ENCODE measurements around the gene SLC37A4.
A peak's percentile ranks its signal among the peaks of the same experiment; 100 is the strongest.
"Not testable (repeated sequence)": the region's sequence is repeated elsewhere in the genome, so short reads cannot be mapped to it uniquely, and the experiment has no call there.

Gene SLC37A4

GRCh38 chr11:119018074-119018938, 12.4 kb downstream of the SLC37A4 start, which contains the start of the genes RPS25 and TRAPPC4:
Gene RPS25 (minus strand): TSS chr11:119018343. CDS start chr11:119018284, 59 bp downstream.
Gene TRAPPC4 (plus strand): TSS chr11:119018766. CDS start chr11:119018796, 30 bp downstream.
- peak; percentile 91 for DNase-seq (ENCODE audit: low spot score)

GRCh38 chr11:119017377-119017776, 13.3 kb downstream of the SLC37A4 start:
- not testable (repeated sequence) for DNase-seq (ENCODE audit: low spot score)

GRCh38 chr11:119016216-119017009, 14.3 kb downstream of the SLC37A4 start:
- no peak for DNase-seq (ENCODE audit: low spot score)

- DNase-seq (ENCODE audit: low spot score): no peak
These were observed 15.5 kb downstream of the SLC37A4 start for GRCh38 chr11:119015054-119015611.

GRCh38 chr11:119014209-119014924, 16.3 kb downstream of the SLC37A4 start:
- DNase-seq (ENCODE audit: low spot score): no peak

- DNase-seq (ENCODE audit: low spot score): no peak
These were observed 18.0 kb downstream of the SLC37A4 start for GRCh38 chr11:119012629-119013170.

GRCh38 chr11:119011476-119012053, 19.1 kb downstream of the SLC37A4 start:
- no peak for DNase-seq (ENCODE audit: low spot score)

GRCh38 chr11:119006656-119007055, 24.0 kb downstream of the SLC37A4 start:
- DNase-seq (ENCODE audit: low spot score): no peak

- no peak for DNase-seq (ENCODE audit: low spot score)
These were observed 29.8 kb downstream of the SLC37A4 start for GRCh38 chr11:119000906-119001305.

GRCh38 chr11:118998822-118999221, 31.9 kb downstream of the SLC37A4 start:
- no peak for DNase-seq (ENCODE audit: low spot score)

GRCh38 chr11:118998388-118998717, 32.3 kb downstream of the SLC37A4 start:
- DNase-seq (ENCODE audit: low spot score): no peak

- peak; percentile 87 for DNase-seq (ENCODE audit: low spot score)
These were observed 32.9 kb downstream of the SLC37A4 start, which contains the start of gene CENATAC for GRCh38 chr11:118997627-118998387. Gene CENATAC (plus strand): TSS chr11:118998138. CDS start chr11:118998198, 60 bp downstream.

GRCh38 chr11:118996926-118997626, 33.6 kb downstream of the SLC37A4 start:
- no peak for DNase-seq (ENCODE audit: low spot score)

- DNase-seq (ENCODE audit: low spot score): not testable (repeated sequence)
These were observed 39.1 kb downstream of the SLC37A4 start for GRCh38 chr11:118991486-118992038.

GRCh38 chr11:118988280-118988679, 42.4 kb downstream of the SLC37A4 start:
- no peak for DNase-seq (ENCODE audit: low spot score)

- no peak for DNase-seq (ENCODE audit: low spot score)
These were observed 45.9 kb downstream of the SLC37A4 start for GRCh38 chr11:118984825-118985224.

- DNase-seq (ENCODE audit: low spot score): not testable (repeated sequence)
These were observed 46.3 kb downstream of the SLC37A4 start for GRCh38 chr11:118984337-118984736.

- no peak for DNase-seq (ENCODE audit: low spot score)
These were observed 50.3 kb downstream of the SLC37A4 start for GRCh38 chr11:118980191-118980881.

Data from SK-N-DZ (cell line).